Inflammatory macrophage treated with lipopolysaccharide for 1 hour (primary cell): ENCODE results near the gene TOR1AIP1.
"Not testable (repeated sequence)": the region's sequence is repeated elsewhere in the genome, so short reads cannot be mapped to it uniquely, and the experiment has no call there.

Experiments used
- DNase-seq, 2 donors: peaks; one replicate each; pipeline ENCODE4 v3.0.0-alpha.2; 2020 to 2022

Gene TOR1AIP1

GRCh38 chr1:179882253-179883039, at the start of gene TOR1AIP1:
TSS of gene TOR1AIP1 (plus strand) at chr1:179882285. CDS start at chr1:179882503, 218 bp downstream.
- DNase-seq: peak; percentile 97 to 98

GRCh38 chr1:179836686-179837445, 45.2 kb upstream of the TOR1AIP1 start:
- DNase-seq: not testable (repeated sequence)

GRCh38 chr1:179840107-179840506, 42.0 kb upstream of the TOR1AIP1 start:
- DNase-seq: no peak

- no peak for DNase-seq
Observed at GRCh38 chr1:179848233-179848632, 33.9 kb upstream of the TOR1AIP1 start.

- no peak for DNase-seq
Observed at GRCh38 chr1:179853102-179853501, 29.0 kb upstream of the TOR1AIP1 start.

- DNase-seq: not testable (repeated sequence)
Observed at GRCh38 chr1:179855831-179856230, 26.3 kb upstream of the TOR1AIP1 start.

GRCh38 chr1:179856296-179856695, 25.8 kb upstream of the TOR1AIP1 start:
- peak in 1 of 2 donors; percentile 25 for DNase-seq

GRCh38 chr1:179857009-179857408, 25.1 kb upstream of the TOR1AIP1 start:
- no peak for DNase-seq

- DNase-seq: no peak
Observed at GRCh38 chr1:179860652-179861051, 21.4 kb upstream of the TOR1AIP1 start.

GRCh38 chr1:179865377-179865776, 16.7 kb upstream of the TOR1AIP1 start:
- DNase-seq: no peak

GRCh38 chr1:179866616-179867015, 15.5 kb upstream of the TOR1AIP1 start:
- no peak for DNase-seq

- DNase-seq: peak; percentile 34 to 69
Observed at GRCh38 chr1:179867493-179868330, 14.4 kb upstream of the TOR1AIP1 start.

GRCh38 chr1:179870870-179871269, 11.2 kb upstream of the TOR1AIP1 start:
- DNase-seq: no peak

GRCh38 chr1:179871940-179872339, 10.1 kb upstream of the TOR1AIP1 start:
- DNase-seq: no peak

- no peak for DNase-seq
Observed at GRCh38 chr1:179872558-179872957, 9.5 kb upstream of the TOR1AIP1 start.

GRCh38 chr1:179873438-179873851, 8.6 kb upstream of the TOR1AIP1 start:
- no peak for DNase-seq

- peak in 1 of 2 donors; percentile 34 for DNase-seq
Observed at GRCh38 chr1:179875596-179876299, 6.3 kb upstream of the TOR1AIP1 start.

GRCh38 chr1:179876300-179876715, 5.8 kb upstream of the TOR1AIP1 start:
- DNase-seq: peak in 1 of 2 donors; percentile 42

GRCh38 chr1:179877586-179878265, 4.4 kb upstream of the TOR1AIP1 start, which contains the start of gene TOR1AIP2:
TSS of gene TOR1AIP2 (minus strand) at chr1:179877803. CDS start at chr1:179852665, 25,138 bp downstream.
- peak; percentile 80 to 88 for DNase-seq

- DNase-seq: no peak
Observed at GRCh38 chr1:179879797-179880196, 2.3 kb upstream of the TOR1AIP1 start.

GRCh38 chr1:179881642-179882252, 338 bp upstream of the TOR1AIP1 start:
- DNase-seq: peak; percentile 80 to 81
